Heart left ventricle (tissue), 13 donors: ENCODE measurements around the gene IRX2.

Experiments used
- POLR2A ChIP-seq, 2 donors: fragments of 450-650 bp; IDR thresholded peaks; one replicate each; pipeline ENCODE4 v1.6.1; 2017; ENCODE audit warnings: antibody characterized with exemption in 2 of 2, mild to moderate bottlenecking in 2 of 2, moderate library complexity in 2 of 2
- TF ChIP-seq, protein P1 (sequence below), 12 donors: fragments of 200-600 bp; sonication (generic) in 4 of 12; IDR thresholded peaks; one replicate each; pipeline versions ENCODE4 v1.5.0 to v1.8.0; 2018 to 2022; ENCODE audit warnings: antibody characterized with exemption in 12 of 12, mild to moderate bottlenecking in 5 of 12
- donor health status: ischemic (EF 13 %, LVEDD 7.1; RV severe dilation, severe dysfunction).
- donor health status: DM: no; HTN: yes; CAD: no.
- donor health status: DM: no; HTN: no; CAD: no.
- donor health status: ischemic (EF 25% LVEDD 6.9; RV normal size, moderate dysfunction).
- donor health status: ischemic (EF 25% LVEDD 5.7; RV mildly dilated, moderate dysfunction).
- donor health status: ischemic (EF 35%, LVEDD 5.7; RV mildly dilated, moderate dysfunction).
- donor health status: nonischemic (EF 11% LVEDD 7.7; RV severe dilation, severe dysfunction).
- donor health status: DM: yes; HTN: yes; CAD: no.
- donor health status: PGD.
- donor health status: ischemic (EF 29% LVEDD 5.4; RV normal size, mild dysfunction).
- donor health status: nonischemic (EF 23%, LVEDD 6.1; RV moderate dilation, normal function).

DNA sequence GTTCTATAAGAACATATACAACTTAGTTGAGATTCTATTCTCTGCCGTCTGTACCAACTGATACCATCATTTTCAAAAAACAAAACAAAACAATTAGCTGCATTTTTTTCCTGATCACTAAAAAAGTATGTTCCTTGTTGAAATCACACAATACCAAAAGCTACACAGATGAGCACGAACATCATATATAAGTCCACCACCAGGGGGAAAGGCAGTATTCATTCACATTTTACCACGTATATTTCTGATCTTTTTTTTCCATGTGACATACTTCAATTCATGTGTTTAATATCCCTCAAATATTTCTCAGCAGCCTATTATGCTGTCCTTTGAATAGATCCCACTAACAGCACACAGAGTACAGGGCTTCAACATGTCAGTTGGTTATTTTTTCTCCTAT lies 40.6 kb downstream of the IRX2 start:
- TF ChIP-seq, protein P1, sequence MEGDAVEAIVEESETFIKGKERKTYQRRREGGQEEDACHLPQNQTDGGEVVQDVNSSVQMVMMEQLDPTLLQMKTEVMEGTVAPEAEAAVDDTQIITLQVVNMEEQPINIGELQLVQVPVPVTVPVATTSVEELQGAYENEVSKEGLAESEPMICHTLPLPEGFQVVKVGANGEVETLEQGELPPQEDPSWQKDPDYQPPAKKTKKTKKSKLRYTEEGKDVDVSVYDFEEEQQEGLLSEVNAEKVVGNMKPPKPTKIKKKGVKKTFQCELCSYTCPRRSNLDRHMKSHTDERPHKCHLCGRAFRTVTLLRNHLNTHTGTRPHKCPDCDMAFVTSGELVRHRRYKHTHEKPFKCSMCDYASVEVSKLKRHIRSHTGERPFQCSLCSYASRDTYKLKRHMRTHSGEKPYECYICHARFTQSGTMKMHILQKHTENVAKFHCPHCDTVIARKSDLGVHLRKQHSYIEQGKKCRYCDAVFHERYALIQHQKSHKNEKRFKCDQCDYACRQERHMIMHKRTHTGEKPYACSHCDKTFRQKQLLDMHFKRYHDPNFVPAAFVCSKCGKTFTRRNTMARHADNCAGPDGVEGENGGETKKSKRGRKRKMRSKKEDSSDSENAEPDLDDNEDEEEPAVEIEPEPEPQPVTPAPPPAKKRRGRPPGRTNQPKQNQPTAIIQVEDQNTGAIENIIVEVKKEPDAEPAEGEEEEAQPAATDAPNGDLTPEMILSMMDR (IDR thresholded peaks at IDR 0.05) = peak in 1 of 12 donors; percentile 23
- no peak for TF ChIP-seq POLR2A (IDR thresholded peaks at IDR 0.05)
